Osteocyte (in vitro differentiated cells): ENCODE results near the gene OR1E1. TPM values are rescaled to one million over a fixed set of nuclear protein-coding genes. Genes with fewer than 3 reads are reported as not detected.
"Not testable (repeated sequence)": the region's sequence is repeated elsewhere in the genome, so short reads cannot be mapped to it uniquely, and the experiment has no call there.

Source experiments
- DNase-seq: peaks from one replicate; pipeline ENCODE4 v3.0.0; 2021; ENCODE audit warnings: mixed read lengths; ENCODE audit not compliant: unreplicated experiment; ENCODE audit errors: extremely low spot score
- H3K27ac Mint-ChIP-seq: one replicate; pipeline ENCODE4 v1.8.0; 2021; ENCODE audit warnings: mild to moderate bottlenecking, mixed read lengths; ENCODE audit not compliant: unreplicated experiment
- H3K27me3 Mint-ChIP-seq: one replicate; pipeline ENCODE4 v1.8.0; 2021; ENCODE audit warnings: mixed read lengths; ENCODE audit not compliant: unreplicated experiment
- H3K36me3 Mint-ChIP-seq: one replicate; pipeline ENCODE4 v1.8.0; 2021; ENCODE audit warnings: mixed read lengths; ENCODE audit not compliant: unreplicated experiment
- H3K4me1 Mint-ChIP-seq: one replicate; pipeline ENCODE4 v1.8.0; 2021; ENCODE audit warnings: mixed read lengths; ENCODE audit not compliant: unreplicated experiment
- H3K4me3 Mint-ChIP-seq: one replicate; pipeline ENCODE4 v1.8.0; 2021; ENCODE audit warnings: mild to moderate bottlenecking, moderate library complexity, mixed read lengths; ENCODE audit not compliant: unreplicated experiment
- H3K9me3 Mint-ChIP-seq: one replicate; pipeline ENCODE4 v1.8.0; 2021; ENCODE audit warnings: mixed read lengths; ENCODE audit not compliant: unreplicated experiment
- CTCF ChIP-seq: fragments of 200-600 bp; sonication (generic); IDR thresholded peaks from 2 replicates; pipeline ENCODE4 v1.5.0; 2021; ENCODE audit warnings: antibody characterized with exemption, mild to moderate bottlenecking, moderate library complexity
- total RNA-seq: library from RNA; stranded (reverse); gene quantifications from 2 replicates; pipeline ENCODE4 v1.2.1, GENCODE V29; 2021

Gene OR1E1
- total RNA-seq, 1 donor from 2014 or later = not detected

DNA sequence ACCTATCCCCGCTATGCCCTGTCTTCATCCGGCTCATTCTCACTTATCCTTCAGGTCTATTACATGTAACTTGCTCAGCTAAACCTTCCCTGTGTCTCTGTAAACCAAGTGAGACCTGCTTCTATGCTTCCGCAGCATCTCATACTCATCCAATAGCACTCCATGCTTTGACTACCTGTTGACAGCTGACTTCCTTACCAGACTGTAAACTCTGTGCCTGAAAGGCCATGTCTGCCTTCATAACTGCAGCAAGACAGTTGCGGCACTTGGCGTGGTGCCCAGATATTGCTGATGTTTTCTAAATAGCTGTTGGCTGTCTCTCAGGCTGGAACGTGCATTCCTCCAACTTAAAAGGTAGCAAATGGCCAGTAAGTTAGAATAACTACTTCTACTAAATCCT lies 1.8 kb upstream of the OR1E1 start:
- Mint-ChIP-seq H3K9me3 (peaks cover 21% of the 10 kb centered on the region), H3K27ac (no peak overlapping the region), H3K27me3 (no peaks in the 10 kb centered on the region), H3K36me3 (no peaks in the 10 kb centered on the region), H3K4me3 (no peak overlapping the region), H3K4me1 (no peaks in the 10 kb centered on the region)
- no peak for DNase-seq
- no peak for TF ChIP-seq CTCF

GRCh38 chr17:3397801-3398200 lies 409 bp downstream of the OR1E1 start:
- not testable (repeated sequence) for DNase-seq, H3K4me3 Mint-ChIP-seq, H3K36me3 Mint-ChIP-seq, H3K27me3 Mint-ChIP-seq, H3K27ac Mint-ChIP-seq, H3K4me1 Mint-ChIP-seq
- H3K9me3 Mint-ChIP-seq = peaks cover 20% of the 10 kb centered on the region

DNA sequence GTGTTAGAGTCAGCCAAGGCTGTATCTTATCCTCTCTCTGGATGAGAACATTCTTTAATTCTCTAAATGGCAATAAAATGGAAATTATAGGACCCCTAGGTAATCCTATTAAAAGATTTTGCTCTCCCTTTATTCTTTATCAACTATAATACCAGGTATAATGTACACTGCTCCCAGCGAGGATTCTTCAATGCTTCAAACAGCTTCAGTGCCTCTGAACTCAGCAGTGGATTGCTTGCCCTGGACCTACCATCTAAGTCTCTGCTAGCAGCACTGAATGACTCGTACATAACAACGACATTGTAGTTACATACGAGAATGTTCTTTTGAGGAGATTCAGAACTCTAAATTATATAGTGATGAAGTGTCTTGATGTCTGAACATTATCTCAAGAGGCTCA lies 8.4 kb downstream of the OR1E1 start:
- no peaks in the 10 kb centered on the region for H3K4me1 Mint-ChIP-seq
- H3K4me3 Mint-ChIP-seq = no peak overlapping the region
- H3K36me3 Mint-ChIP-seq = no peaks in the 10 kb centered on the region
- H3K27me3 Mint-ChIP-seq = no peaks in the 10 kb centered on the region
- no peak for DNase-seq
- no peak overlapping the region for H3K27ac Mint-ChIP-seq
- no peak for TF ChIP-seq CTCF
- H3K9me3 Mint-ChIP-seq = peaks cover 26% of the 10 kb centered on the region

DNA sequence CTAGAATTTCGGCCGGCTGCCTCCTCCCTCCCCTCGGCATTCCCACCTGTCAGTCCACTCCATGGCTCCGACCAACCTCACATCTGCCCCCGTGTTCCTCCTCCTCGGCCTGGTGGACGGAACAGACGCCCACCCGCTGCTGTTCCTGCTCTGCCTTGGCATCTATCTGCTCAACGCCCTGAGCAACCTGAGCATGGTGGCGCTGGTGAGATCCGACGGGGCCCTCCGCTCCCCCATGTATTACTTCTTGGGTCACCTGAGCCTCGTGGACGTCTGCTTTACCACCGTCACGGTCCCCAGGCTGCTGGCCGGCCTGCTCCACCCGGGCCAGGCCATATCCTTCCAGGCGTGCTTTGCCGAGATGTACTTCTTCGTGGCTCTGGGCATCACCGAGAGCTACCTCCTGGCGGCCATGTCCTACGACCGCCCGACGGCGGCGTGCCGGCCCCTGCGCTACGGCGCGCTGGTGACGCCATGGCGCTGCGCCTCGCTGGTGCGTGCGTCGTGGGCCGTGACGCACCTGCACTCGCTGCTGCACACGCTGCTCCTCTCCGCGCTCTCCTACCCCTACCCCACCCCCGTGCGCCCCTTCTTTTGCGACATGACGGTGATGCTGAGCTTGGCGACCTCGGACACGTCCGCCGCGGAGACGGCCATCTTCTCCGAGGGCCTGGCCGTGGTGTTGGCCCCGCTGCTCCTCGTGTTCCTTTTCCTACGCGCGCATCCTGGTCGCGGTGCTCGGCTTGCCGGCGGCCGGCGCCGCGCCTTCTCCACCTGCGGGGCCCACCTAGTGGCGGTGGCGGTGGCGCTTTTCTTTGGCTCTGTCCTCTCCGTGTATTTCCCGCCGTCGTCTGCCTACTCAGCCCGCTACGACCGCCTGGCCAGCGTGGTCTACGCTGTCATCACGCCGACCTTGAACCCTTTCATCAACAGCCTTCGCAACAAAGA lies 12.1 kb downstream of the OR1E1 start, which contains the start of gene OR3A2:
Gene OR3A2, minus strand, starts transcription at position 440 of the 948 bp plus-strand sequence.
- Mint-ChIP-seq H3K27me3 (no peaks in the 10 kb centered on the region), H3K36me3 (no peaks in the 10 kb centered on the region), H3K4me3 (no peak within 1 kb of the TSS), H3K9me3 (peaks cover 13% of the 10 kb centered on the region), H3K4me1 (no peaks in the 10 kb centered on the region), H3K27ac (no peak within 1 kb of the TSS)
- no peak for TF ChIP-seq CTCF
- DNase-seq = no peak

DNA sequence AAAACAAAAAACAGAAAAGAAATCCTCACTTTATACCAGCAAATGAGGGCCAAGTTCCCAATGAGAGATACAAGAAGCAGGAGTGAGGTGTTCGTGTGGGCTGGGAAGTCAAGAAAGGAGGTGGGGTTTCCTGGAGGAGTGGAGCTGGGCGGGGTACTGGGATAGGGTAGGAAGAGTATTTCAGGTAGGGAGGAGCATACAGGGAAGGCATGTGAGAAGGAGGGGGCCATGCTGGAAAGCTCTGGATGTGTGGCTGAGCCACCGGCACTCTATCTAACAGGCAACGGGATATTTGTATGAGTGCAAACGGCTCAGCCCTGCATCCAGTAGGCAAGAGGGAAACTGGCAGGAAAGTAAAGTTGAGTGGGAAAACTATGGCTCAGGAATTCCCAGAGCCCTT lies 16.3 kb downstream of the OR1E1 start:
- Mint-ChIP-seq H3K4me3 (no peak overlapping the region), H3K4me1 (no peaks in the 10 kb centered on the region), H3K27ac (no peak overlapping the region), H3K27me3 (no peaks in the 10 kb centered on the region), H3K9me3 (peaks cover 8% of the 10 kb centered on the region), H3K36me3 (no peaks in the 10 kb centered on the region)
- DNase-seq = no peak
- TF ChIP-seq CTCF = no peak
